Chondrocyte (in vitro differentiated cells): ENCODE results near the gene PCDHGC3. TPM values are rescaled to one million over a fixed set of nuclear protein-coding genes. Genes with fewer than 3 reads are reported as not detected.
"Not testable (repeated sequence)": the region's sequence is repeated elsewhere in the genome, so short reads cannot be mapped to it uniquely, and the experiment has no call there.

Experiments used
- DNase-seq: peaks from one replicate; pipeline ENCODE4 v3.0.0; 2021; ENCODE audit warnings: mixed read lengths, low spot score
- H3K27ac Mint-ChIP-seq: one replicate; pipeline ENCODE4 v1.8.0; 2021; ENCODE audit warnings: mild to moderate bottlenecking, moderate library complexity, mixed read lengths; ENCODE audit not compliant: unreplicated experiment
- H3K27me3 Mint-ChIP-seq: 2 replicates; pipeline ENCODE4 v1.8.0; 2021; ENCODE audit warnings: low read depth, mixed read lengths
- H3K36me3 Mint-ChIP-seq: 2 replicates; pipeline ENCODE4 v1.8.0; 2021; ENCODE audit warnings: low read depth, mixed read lengths
- H3K4me1 Mint-ChIP-seq: 2 replicates; pipeline ENCODE4 v1.8.0; 2021; ENCODE audit warnings: low read depth, mild to moderate bottlenecking, mixed read lengths
- H3K4me3 Mint-ChIP-seq: one replicate; pipeline ENCODE4 v1.8.0; 2021; ENCODE audit warnings: mild to moderate bottlenecking, moderate library complexity, mixed read lengths; ENCODE audit not compliant: unreplicated experiment
- H3K9me3 Mint-ChIP-seq: 2 replicates; pipeline ENCODE4 v1.8.0; 2021; ENCODE audit warnings: low read depth, mixed read lengths
- CTCF ChIP-seq: fragments of 200-600 bp; sonication (generic); IDR thresholded peaks from 2 replicates; pipeline ENCODE4 v1.5.0; 2021; ENCODE audit warnings: antibody characterized with exemption, mild to moderate bottlenecking, moderate library complexity
- long read RNA-seq: library from polyadenylated mRNA; stranded (forward); transcript quantifications from one replicate; pipeline ENCODE4 v2.0.0, GENCODE V29; 2021
- total RNA-seq: library from RNA; stranded (reverse); gene quantifications from 3 replicates; pipeline ENCODE4 v1.2.1, GENCODE V29; 2021

PCDHGC3 gene
- 68.9 to 91.8 TPM (median 90.8 TPM) in 3 replicates for total RNA-seq
- long read RNA-seq, full-length matches to known transcripts, result 49 of 53 reads
- long read RNA-seq, partial matches to known transcripts, result 0 of 53 reads
- long read RNA-seq, other reads (novel, unspliced or antisense), result 4 of 53 reads

GRCh38 chr5:141475625-141476131 lies at the start of gene PCDHGC3:
Gene PCDHGC3, plus strand, starts transcription at chr5:141475966. Its CDS starts 151 bp downstream, at chr5:141476117.
- TF ChIP-seq CTCF, result peak; percentile 76
- H3K4me3 Mint-ChIP-seq, result peak within 1 kb of the TSS; percentile 95
- H3K9me3 Mint-ChIP-seq, result no peaks in the 10 kb centered on the region
- peaks cover 58% of the 10 kb centered on the region for H3K4me1 Mint-ChIP-seq
- DNase-seq, result no peak
- H3K27me3 Mint-ChIP-seq, result no peaks in the 10 kb centered on the region
- peak within 1 kb of the TSS; percentile 97 for H3K27ac Mint-ChIP-seq
- H3K36me3 Mint-ChIP-seq, result peaks cover 4% of the 10 kb centered on the region

- H3K9me3 Mint-ChIP-seq, result peaks cover 58% of the 10 kb centered on the region
- no peak overlapping the region for H3K27ac Mint-ChIP-seq
Observed at GRCh38 chr5:141427783-141428426, 47.9 kb upstream of the PCDHGC3 start.

GRCh38 chr5:141430332-141431113 lies 45.2 kb upstream of the PCDHGC3 start, which contains the start of gene PCDHGA12:
Gene PCDHGA12, plus strand, starts transcription at chr5:141430507. Its CDS starts 253 bp downstream, at chr5:141430760.
- no peak for TF ChIP-seq CTCF
- Mint-ChIP-seq H3K4me1 (no peaks in the 10 kb centered on the region), H3K36me3 (peaks cover 49% of the 10 kb centered on the region), H3K27ac (no peak within 1 kb of the TSS), H3K4me3 (no peak within 1 kb of the TSS), H3K9me3 (peaks cover 47% of the 10 kb centered on the region), H3K27me3 (no peaks in the 10 kb centered on the region)
- no peak for DNase-seq

More at GRCh38 chr5:141427783-141428426, 47.9 kb upstream of the PCDHGC3 start:
- no peak for DNase-seq
- TF ChIP-seq CTCF, result no peak
- no peaks in the 10 kb centered on the region for H3K4me1 Mint-ChIP-seq
- H3K27me3 Mint-ChIP-seq, result no peaks in the 10 kb centered on the region
- no peak overlapping the region for H3K4me3 Mint-ChIP-seq
- H3K36me3 Mint-ChIP-seq, result peaks cover 60% of the 10 kb centered on the region

GRCh38 chr5:141431286-141431685 lies 44.5 kb upstream of the PCDHGC3 start:
- Mint-ChIP-seq H3K9me3 (peaks cover 41% of the 10 kb centered on the region), H3K4me1 (no peaks in the 10 kb centered on the region), H3K4me3 (no peak overlapping the region), H3K36me3 (peaks cover 43% of the 10 kb centered on the region), H3K27me3 (no peaks in the 10 kb centered on the region), H3K27ac (no peak overlapping the region)
- DNase-seq, result no peak
- no peak for TF ChIP-seq CTCF

GRCh38 chr5:141432308-141432707 lies 43.5 kb upstream of the PCDHGC3 start:
- H3K4me3 Mint-ChIP-seq, result not testable (repeated sequence)
- H3K36me3 Mint-ChIP-seq, result peaks cover 36% of the 10 kb centered on the region

GRCh38 chr5:141432726-141433125 lies 43.0 kb upstream of the PCDHGC3 start:
- not testable (repeated sequence) for H3K27ac Mint-ChIP-seq, H3K4me1 Mint-ChIP-seq, H3K4me3 Mint-ChIP-seq, H3K27me3 Mint-ChIP-seq, DNase-seq
- peaks cover 33% of the 10 kb centered on the region for H3K36me3 Mint-ChIP-seq
- H3K9me3 Mint-ChIP-seq, result peaks cover 32% of the 10 kb centered on the region

More at GRCh38 chr5:141432308-141432707, 43.5 kb upstream of the PCDHGC3 start:
- H3K4me1 Mint-ChIP-seq, H3K27ac Mint-ChIP-seq, H3K27me3 Mint-ChIP-seq, DNase-seq: not testable (repeated sequence)
- peaks cover 32% of the 10 kb centered on the region for H3K9me3 Mint-ChIP-seq
